ENCODE measurements around the gene TIE1. TPM values are rescaled to one million over a fixed set of nuclear protein-coding genes. Genes with fewer than 3 reads are reported as not detected.

The TIE1 gene
- total RNA-seq, 3 donors from 2014 or later, result 8.0 to 18.6 (median 8.1) TPM

GRCh38 chr1:43358746-43359693, 58.2 kb downstream of the TIE1 start, which contains the start of gene CDC20:
TSS of gene CDC20 (plus strand) at chr1:43358981. CDS start at chr1:43359216, 235 bp downstream.
- peak within 1 kb of the TSS; percentile 1 for H3K4me3 ChIP-seq
- H3K36me3 ChIP-seq (ENCODE audit: low read depth), result no peaks in the 10 kb centered on the region
- H3K9me3 ChIP-seq, result no peaks in the 10 kb centered on the region
- DNase-seq, result peak; percentile 99 to 100 (median 99)
- H3K4me1 ChIP-seq (ENCODE audit: low read depth), result peaks cover 22% of the 10 kb centered on the region
- peak; percentile 96 for ATAC-seq
- intact Hi-C loops (cut with DNase I, micrococcal nuclease), result no loop called here
- no peak for TF ChIP-seq CTCF (IDR thresholded peaks at IDR 0.05)

- no peak overlapping the region for H3K4me3 ChIP-seq
Measured at GRCh38 chr1:43359696-43360095, 58.9 kb downstream of the TIE1 start.

GRCh38 chr1:43360616-43361015, 59.8 kb downstream of the TIE1 start:
- no peaks in the 10 kb centered on the region for H3K9me3 ChIP-seq
- H3K36me3 ChIP-seq (ENCODE audit: low read depth), result no peaks in the 10 kb centered on the region
- H3K4me1 ChIP-seq (ENCODE audit: low read depth), result peaks cover 30% of the 10 kb centered on the region
- intact Hi-C loops (cut with DNase I, micrococcal nuclease), result no loop called here
- no peak overlapping the region for H3K4me3 ChIP-seq
- ATAC-seq (no peak), DNase-seq (no peak)
- no peak for TF ChIP-seq CTCF (IDR thresholded peaks at IDR 0.05)

More at GRCh38 chr1:43359696-43360095, 58.9 kb downstream of the TIE1 start:
- no peak for TF ChIP-seq CTCF (IDR thresholded peaks at IDR 0.05)
- H3K4me1 ChIP-seq (ENCODE audit: low read depth), result peaks cover 26% of the 10 kb centered on the region
- no peaks in the 10 kb centered on the region for H3K36me3 ChIP-seq (ENCODE audit: low read depth)
- H3K9me3 ChIP-seq, result no peaks in the 10 kb centered on the region
- ATAC-seq (no peak), DNase-seq (no peak)
- intact Hi-C loops (cut with DNase I, micrococcal nuclease), result no loop called here

GRCh38 chr1:43363283-43363934, 62.6 kb downstream of the TIE1 start:
- DNase-seq (peak in 2 of 3 donors; percentile 53 to 57), ATAC-seq (no peak)
- H3K36me3 ChIP-seq (ENCODE audit: low read depth), result no peaks in the 10 kb centered on the region
- no peaks in the 10 kb centered on the region for H3K9me3 ChIP-seq
- TF ChIP-seq CTCF (IDR thresholded peaks at IDR 0.05), result no peak
- no peak overlapping the region for H3K4me3 ChIP-seq
- intact Hi-C loops (cut with DNase I, micrococcal nuclease), result no loop called here
- peaks cover 33% of the 10 kb centered on the region for H3K4me1 ChIP-seq (ENCODE audit: low read depth)

GRCh38 chr1:43363935-43364525, 63.2 kb downstream of the TIE1 start:
- ATAC-seq (no peak), DNase-seq (no peak)
- TF ChIP-seq CTCF (IDR thresholded peaks at IDR 0.05), result no peak
- H3K4me3 ChIP-seq, result no peak overlapping the region
- H3K4me1 ChIP-seq (ENCODE audit: low read depth), result peaks cover 37% of the 10 kb centered on the region
- no peaks in the 10 kb centered on the region for H3K36me3 ChIP-seq (ENCODE audit: low read depth)
- intact Hi-C loops (cut with DNase I, micrococcal nuclease), result no loop called here
- H3K9me3 ChIP-seq, result no peaks in the 10 kb centered on the region
